Measurements from ENCODE around the gene PREP.
A peak's percentile ranks its signal among the peaks of the same experiment; 100 is the strongest.

The PREP gene

GRCh38 chr6:105391705-105392104 is 11.2 kb downstream of the PREP start:
- no peak for DNase-seq

DNA sequence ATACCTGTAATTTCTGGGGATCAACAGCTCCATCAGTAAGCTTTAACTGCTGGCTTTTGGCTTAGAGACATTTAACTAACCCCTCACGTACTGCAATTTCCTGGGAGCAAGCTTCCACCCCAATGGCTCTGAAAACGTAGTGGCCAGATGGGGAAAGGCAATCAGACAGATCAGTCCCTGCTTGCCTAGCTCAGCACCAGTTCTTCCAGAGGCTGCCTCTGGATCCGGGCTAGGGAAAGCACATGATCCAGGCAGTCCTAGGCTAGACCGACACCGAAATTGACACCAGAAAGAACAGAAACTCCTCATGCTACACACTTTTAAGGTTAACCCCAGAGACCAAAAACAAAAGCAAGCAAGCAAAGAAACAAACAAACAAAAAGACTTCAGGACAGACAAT is 13.3 kb downstream of the PREP start:
- DNase-seq: peak; percentile 64

DNA sequence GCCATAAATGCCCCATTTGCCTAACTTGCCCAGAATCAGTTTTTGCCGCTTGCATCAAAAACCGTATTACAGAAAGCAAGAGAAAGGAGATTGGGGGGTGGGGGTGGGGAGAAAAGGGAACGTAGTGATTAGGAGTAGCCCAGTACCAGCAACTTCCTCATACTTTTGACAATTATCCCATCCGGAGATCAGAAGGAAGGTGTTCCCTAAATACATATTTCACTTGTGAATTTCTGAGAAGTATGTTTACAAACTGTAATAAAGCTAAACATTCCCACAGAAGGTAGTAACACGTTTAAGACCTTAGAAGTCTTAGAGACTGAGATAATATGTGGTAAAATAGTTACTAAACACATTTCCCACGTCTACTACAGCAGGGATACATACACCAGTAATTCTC is 14.5 kb downstream of the PREP start:
- no peak for DNase-seq

GRCh38 chr6:105384004-105384403 is 18.9 kb downstream of the PREP start:
- no peak for DNase-seq

GRCh38 chr6:105382958-105383357 is 19.9 kb downstream of the PREP start:
- DNase-seq: no peak

- DNase-seq: no peak
Measured at GRCh38 chr6:105382496-105382895, 20.4 kb downstream of the PREP start.

- DNase-seq: no peak
Measured at GRCh38 chr6:105380634-105381033, 22.2 kb downstream of the PREP start.

- no peak for DNase-seq
Measured at GRCh38 chr6:105375797-105376196, 27.1 kb downstream of the PREP start.

- no peak for DNase-seq
Measured at GRCh38 chr6:105374010-105374420, 28.9 kb downstream of the PREP start.

DNA sequence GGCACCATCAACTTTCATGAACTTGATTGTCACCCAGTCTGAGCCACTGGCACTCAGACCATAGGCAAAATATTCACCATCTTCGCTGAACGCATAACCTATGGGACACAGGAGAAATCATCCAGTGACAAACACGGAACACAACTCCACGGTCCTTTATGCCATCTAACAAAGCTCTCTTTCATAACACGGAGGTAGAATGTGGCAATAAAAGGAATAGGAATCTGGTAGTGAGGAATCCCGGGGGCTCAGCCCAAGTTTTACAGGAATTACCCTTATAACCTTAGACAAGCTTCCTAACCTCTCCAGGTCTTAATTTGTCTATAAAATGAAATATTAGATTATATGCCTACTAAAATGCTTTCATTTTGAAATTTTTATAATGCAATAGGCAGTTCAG is 29.4 kb downstream of the PREP start:
- DNase-seq: no peak

GRCh38 chr6:105372849-105373182 is 30.1 kb downstream of the PREP start:
- no peak for DNase-seq

GRCh38 chr6:105372142-105372848 is 30.6 kb downstream of the PREP start:
- no peak for DNase-seq

GRCh38 chr6:105370351-105370750 is 32.5 kb downstream of the PREP start:
- no peak for DNase-seq

GRCh38 chr6:105369145-105369544 is 33.7 kb downstream of the PREP start:
- DNase-seq: no peak

- DNase-seq: no peak
Measured at GRCh38 chr6:105364243-105364642, 38.6 kb downstream of the PREP start.

GRCh38 chr6:105363100-105363754 is 39.7 kb downstream of the PREP start:
- DNase-seq: peak; percentile 49

DNA sequence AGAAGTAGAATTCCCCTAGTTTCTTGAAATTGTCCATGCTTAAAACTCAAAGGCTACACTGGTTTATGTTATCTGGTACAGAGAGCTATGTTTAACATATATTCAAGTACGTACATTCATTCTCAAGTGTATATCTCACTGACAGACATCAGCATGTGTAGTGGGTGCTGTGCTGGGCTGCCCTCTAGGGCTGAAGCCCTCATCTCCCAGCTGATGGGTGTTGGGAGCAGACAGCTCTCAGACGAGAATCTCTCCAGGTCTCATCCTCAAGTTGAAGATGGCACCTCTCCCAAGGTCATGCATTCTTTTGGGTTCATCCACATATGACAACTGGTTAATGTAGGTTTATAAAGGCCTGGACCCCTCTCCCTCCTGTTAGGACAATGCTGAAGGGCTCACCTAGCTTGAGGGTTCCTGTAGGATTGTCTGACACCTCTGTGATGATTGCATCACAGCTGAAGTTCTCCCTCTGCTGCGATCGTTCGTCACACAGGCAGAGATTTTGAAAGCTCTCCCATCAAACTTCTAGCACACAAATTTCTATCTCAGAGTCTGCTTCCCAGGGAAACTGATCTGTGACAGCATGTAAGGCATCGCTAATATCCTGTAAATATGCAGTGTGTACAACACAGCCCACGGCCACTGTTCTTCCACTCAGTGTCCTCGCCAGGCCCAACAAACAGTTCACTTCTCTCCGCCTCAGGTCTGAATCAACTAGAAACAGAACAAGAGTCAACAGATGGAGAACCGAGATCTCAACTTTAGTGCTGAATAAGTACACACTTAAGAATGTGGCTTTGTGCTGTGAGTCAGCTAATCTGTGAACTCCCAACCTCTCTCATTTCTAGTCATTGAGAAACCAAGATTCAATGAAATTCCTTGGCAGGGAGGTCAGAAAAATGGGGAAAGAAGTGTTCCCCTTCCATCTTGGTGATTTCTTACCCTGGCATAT is 43.2 kb downstream of the PREP start:
- no peak for DNase-seq

- DNase-seq: peak; percentile 31
Measured at GRCh38 chr6:105357165-105357564, 45.7 kb downstream of the PREP start.

DNA sequence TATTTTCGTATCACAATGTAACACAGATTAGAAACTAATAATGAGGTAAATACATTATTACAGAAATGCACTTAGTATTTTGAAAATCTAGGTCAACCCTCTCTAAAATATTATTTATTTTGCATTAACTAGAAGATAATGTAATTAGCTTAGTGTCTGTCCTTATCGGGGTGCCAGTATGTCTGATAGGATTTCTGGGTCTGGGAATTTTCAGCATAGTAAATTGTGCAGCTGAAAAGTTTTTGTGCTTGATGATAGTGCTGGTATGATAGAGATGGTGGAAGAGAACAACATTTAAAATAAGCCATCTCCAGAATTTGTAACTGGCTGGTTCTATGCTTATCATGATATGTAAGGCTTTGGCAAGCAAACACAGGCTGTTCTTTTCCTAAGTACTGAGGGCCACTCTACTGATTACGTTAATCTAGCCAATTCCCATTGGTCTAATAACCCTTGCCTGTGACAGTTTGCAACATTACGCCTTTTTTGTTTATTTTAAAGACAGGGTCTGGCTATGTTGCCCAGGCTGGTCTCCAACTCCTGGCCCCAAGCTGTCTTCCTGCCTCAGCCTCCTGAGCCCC is 50.8 kb downstream of the PREP start:
- no peak for DNase-seq

DNA sequence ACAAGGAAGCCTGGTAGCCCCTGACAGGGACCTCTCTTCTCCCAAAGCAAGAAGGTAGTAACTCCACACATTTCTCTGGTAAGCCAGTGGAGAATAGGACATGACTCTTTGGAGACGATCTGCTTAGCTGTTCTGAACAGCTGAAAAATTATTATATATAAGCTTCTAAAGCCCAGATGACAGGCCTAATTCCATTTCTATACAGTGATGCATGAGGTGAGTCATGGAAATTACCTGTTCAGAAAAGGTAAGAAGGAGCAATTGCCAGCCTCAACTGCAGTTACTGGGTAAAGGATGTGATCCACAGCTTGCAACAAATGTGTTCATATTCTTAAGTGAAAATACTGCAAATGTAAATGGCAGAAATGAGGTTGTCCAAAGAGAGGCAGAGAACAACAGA is 54.0 kb downstream of the PREP start:
- no peak for DNase-seq

DNA sequence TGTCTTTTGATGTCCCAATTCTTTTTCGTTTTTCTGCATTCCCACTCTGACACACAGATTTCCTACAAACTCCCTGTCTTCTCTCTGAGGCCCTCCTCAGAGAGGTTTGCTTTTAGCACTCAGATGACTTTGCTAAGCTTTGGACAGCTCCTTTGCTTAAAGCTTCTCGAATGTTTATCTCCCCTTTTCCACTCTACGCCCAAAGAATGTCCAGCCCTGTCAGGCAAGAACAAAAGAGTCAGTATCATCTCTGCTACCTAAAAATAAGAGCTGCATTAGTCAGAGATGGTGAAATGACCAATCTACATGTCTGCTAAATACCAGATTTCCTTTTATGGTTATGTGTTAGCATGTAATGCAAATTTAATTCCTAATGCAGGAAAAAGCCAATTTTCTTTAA is 56.8 kb downstream of the PREP start:
- no peak for DNase-seq

DNA sequence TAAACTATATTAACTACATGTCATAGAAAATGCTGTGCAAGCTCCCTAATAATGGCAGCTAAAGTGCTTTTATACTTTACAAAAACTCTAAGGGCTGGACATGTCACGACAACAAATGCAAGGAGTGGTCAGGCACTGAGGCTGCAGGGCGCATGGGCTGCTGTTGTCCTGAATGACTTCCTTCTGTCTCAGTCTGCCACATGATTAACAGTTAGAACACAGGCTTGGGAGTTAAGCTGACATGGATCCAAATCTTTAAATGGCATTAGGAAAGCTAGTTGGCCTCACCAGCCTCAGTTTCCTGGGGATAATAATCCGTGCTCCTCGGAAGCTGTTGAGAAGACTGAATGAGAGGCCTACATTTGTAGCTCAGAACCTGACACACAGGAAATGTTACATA is 57.4 kb downstream of the PREP start:
- no peak for DNase-seq

GRCh38 chr6:105344881-105345370 is 58.0 kb downstream of the PREP start:
- DNase-seq: no peak
